ENCODE measurements around the gene AKAP8. TPM values are rescaled to one million over a fixed set of nuclear protein-coding genes. Genes with fewer than 3 reads are reported as not detected.

Gene AKAP8
- 10 to 100 TPM; 21.8 to 33.2 (median 26.6) TPM for total RNA-seq

DNA sequence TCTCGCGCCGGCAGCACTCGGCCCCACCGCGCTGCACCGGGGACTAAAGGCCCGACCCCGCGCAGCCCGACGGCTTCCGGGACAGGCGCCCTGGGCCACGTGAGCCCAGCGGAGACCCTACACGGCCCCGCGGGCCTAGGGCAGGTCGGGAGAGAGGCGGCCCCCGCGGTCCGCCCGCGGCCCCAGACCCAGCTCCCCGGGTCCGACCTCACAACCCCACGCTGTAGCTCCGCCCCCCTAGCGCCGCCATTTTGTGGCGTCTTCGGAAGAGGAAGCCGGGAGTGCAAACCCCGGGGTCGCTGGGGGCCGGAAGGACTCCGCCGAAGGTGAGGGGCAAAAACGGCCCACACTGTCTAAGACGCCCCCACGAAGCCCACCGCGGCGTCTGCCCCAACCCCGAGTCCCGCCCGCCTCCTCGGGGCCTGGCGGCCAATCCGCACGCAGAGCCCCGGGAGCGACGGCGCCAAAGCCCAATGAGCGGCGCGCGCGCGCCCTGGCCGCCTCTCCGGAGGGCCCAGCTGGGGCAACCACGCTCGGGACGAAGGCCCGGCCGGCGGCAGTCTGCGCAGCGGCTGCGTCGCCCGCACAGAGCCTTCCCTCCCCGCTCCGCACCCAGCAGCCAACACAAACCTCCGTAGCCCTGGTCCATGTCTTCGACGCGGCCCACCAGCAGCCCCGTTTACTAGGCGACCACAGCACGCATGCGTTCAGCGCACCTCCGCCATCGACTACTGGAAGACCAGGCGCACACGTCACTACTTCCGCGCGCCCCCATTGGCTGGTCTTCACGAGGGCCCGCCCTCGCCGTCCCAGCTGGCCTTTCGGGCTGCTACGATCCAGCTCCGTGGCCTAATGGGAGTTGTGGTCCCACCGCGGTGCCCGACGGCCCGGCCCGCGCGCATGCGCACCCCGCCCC, at the start of gene AKAP8:
Gene AKAP8, minus strand, starts transcription at position 705 of the 916 bp plus-strand sequence. Its CDS starts 56 bp downstream, at position 649.
- Histone ChIP-seq H3K27ac (peak within 1 kb of the TSS; percentile 89 to 98 (median 97)), H3K27me3 (no peaks in the 10 kb centered on the region), H3K4me1 (peaks cover 21 to 46% of the 10 kb centered on the region in 2 donors), H3K36me3 (no peaks in the 10 kb centered on the region), H3K9me3 (no peaks in the 10 kb centered on the region), H3K4me3 (replicated peaks in 1 of 3) (peak within 1 kb of the TSS; percentile 54 to 88 (median 70))
- TF ChIP-seq, protein P1, sequence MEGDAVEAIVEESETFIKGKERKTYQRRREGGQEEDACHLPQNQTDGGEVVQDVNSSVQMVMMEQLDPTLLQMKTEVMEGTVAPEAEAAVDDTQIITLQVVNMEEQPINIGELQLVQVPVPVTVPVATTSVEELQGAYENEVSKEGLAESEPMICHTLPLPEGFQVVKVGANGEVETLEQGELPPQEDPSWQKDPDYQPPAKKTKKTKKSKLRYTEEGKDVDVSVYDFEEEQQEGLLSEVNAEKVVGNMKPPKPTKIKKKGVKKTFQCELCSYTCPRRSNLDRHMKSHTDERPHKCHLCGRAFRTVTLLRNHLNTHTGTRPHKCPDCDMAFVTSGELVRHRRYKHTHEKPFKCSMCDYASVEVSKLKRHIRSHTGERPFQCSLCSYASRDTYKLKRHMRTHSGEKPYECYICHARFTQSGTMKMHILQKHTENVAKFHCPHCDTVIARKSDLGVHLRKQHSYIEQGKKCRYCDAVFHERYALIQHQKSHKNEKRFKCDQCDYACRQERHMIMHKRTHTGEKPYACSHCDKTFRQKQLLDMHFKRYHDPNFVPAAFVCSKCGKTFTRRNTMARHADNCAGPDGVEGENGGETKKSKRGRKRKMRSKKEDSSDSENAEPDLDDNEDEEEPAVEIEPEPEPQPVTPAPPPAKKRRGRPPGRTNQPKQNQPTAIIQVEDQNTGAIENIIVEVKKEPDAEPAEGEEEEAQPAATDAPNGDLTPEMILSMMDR (IDR thresholded peaks at IDR 0.05): no peak
- peak; percentile 38 to 82 for TF ChIP-seq POLR2A (IDR thresholded peaks at IDR 0.05)
- WGBS, 2 donors: 0% methylated on average over 11 to 15 of the region's 111 CpGs
- intact Hi-C loops (cut with DNase I): loop anchor here (5.0 to 10.0 kb wide), 2 partner anchors 112 to 175 kb away; no protein-coding TSS in a partner anchor
- DNase-seq: peak; percentile 99

DNA sequence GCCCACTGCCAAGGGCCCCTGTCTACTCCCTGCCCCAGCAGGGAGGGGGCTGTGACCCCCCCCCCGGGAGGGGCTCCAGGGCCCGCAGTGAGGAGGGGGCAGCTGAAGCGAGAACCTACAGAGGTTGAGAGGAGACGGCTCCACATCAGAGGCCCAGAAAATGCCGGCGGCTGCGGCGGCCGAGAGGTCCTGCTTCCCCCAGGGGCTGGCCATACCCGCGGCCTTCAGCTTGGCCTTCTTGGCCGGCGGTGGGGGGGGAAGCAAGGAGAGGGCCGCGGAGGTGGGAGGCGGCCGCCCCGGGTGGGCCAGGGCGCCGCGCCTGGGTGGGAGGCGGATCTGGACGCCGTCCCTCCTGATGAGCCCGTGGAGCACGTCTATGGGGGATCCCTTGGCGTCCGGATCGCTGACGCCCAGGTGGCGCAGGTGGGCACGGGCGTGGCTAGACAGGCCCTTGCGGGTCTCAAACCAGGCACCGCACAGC, 48.4 kb upstream of the AKAP8 start:
- intact Hi-C loops (cut with DNase I): no loop called here
- Histone ChIP-seq H3K4me1 (peaks cover 10 to 17% of the 10 kb centered on the region in 2 donors), H3K9me3 (no peaks in the 10 kb centered on the region), H3K36me3 (peaks cover 40 to 43% of the 10 kb centered on the region in 2 donors), H3K27ac (no peak overlapping the region), H3K4me3 (replicated peaks in 1 of 3) (no peak overlapping the region), H3K27me3 (no peaks in the 10 kb centered on the region)
- TF ChIP-seq POLR2A (IDR thresholded peaks at IDR 0.05): no peak
- TF ChIP-seq, protein P1 (IDR thresholded peaks at IDR 0.05): no peak
- DNase-seq: no peak
- 96% methylated on average over 24 to 27 of the region's 35 CpGs for WGBS, 2 donors

DNA sequence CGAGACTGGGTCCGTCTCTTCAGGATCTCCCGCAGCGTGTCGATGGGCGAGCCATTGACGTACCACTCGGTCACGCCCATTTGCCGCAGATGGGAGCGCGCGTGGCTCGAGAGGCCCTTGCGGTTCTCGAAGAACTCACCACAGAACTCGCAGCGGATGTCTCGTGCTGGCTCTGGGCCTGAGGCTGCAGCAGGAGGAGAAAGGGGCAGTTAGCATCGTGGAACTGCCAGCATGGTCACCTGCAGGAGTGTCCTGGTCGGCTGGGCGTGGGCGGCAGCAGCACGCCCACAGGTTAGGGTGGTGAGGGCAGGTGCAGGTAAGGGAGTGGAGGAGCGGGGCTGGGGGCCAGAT, 47.7 kb upstream of the AKAP8 start:
- Histone ChIP-seq H3K4me3 (replicated peaks in 1 of 3) (no peak overlapping the region), H3K36me3 (peaks cover 47 to 49% of the 10 kb centered on the region in 2 donors), H3K27me3 (no peaks in the 10 kb centered on the region), H3K4me1 (peaks cover 10 to 17% of the 10 kb centered on the region in 2 donors), H3K9me3 (no peaks in the 10 kb centered on the region), H3K27ac (no peak overlapping the region)
- TF ChIP-seq, protein P1 (IDR thresholded peaks at IDR 0.05): no peak
- no peak for TF ChIP-seq POLR2A (IDR thresholded peaks at IDR 0.05)
- WGBS, 2 donors: 94 to 98% methylated on average over 25 of the region's 25 CpGs
- no peak for DNase-seq
- intact Hi-C loops (cut with DNase I): no loop called here

DNA sequence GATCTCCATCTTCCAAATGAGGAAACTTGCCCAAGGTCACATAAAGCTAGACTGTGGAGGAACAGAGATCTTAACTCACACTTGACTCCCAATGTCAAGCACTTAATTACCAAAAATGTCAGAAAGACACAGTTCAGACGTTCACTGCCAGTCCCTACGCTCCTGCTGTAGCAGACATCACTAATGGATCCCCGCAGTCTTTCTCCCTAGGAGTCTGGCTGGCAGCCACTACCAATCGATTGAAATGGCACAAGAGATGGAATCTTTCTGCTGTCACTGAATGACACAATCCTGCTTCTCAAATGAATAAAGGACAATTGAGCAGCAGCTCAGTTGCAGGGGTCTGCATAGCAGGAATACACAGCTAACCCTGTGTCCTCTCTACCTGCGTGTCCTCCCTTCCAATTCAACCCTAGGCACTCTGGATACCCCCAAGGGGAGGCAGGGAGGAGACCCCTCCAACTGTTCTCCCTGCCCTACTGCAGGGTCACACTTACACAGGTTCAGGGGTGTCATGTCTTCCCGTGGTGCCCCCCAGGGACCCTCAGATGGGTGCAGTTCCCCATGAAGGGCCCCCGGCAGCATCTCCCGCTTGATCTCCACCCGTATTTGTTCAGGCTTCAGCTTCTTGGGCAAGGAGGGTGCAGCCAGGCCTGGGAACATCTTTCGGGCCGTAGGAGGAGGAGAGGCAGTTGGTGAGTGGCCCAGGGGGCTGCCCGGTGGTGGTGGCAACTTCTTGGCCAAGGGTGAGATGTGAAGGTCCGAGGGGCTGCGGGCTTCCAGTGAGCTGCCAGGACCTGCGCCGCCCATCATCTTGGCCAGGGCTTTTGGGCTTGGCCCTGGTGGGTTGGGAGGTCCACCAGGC, 47.1 kb upstream of the AKAP8 start:
- intact Hi-C loops (cut with DNase I): no loop called here
- peaks cover 49% of the 10 kb centered on the region in 2 donors for H3K36me3 ChIP-seq
- 90 to 92% methylated on average over 16 of the region's 16 CpGs for WGBS, 2 donors

More for the DNA sequence above, 47.1 kb upstream of the AKAP8 start:
- DNase-seq: no peak
- Histone ChIP-seq H3K27me3 (no peaks in the 10 kb centered on the region), H3K27ac (no peak overlapping the region), H3K4me3 (replicated peaks in 1 of 3) (no peak overlapping the region), H3K4me1 (peaks cover 9 to 16% of the 10 kb centered on the region in 2 donors), H3K9me3 (no peaks in the 10 kb centered on the region)
- TF ChIP-seq POLR2A (IDR thresholded peaks at IDR 0.05): no peak
- TF ChIP-seq, protein P1 (IDR thresholded peaks at IDR 0.05): no peak

Measured in thyroid gland (tissue), 4 donors.